ENCODE measurements around the gene PRXL2B. TPM values are rescaled to one million over a fixed set of nuclear protein-coding genes. Genes with fewer than 3 reads are reported as not detected.

Gene PRXL2B
- total RNA-seq, 1 donor from 2014 or later, result 10.0 TPM

DNA sequence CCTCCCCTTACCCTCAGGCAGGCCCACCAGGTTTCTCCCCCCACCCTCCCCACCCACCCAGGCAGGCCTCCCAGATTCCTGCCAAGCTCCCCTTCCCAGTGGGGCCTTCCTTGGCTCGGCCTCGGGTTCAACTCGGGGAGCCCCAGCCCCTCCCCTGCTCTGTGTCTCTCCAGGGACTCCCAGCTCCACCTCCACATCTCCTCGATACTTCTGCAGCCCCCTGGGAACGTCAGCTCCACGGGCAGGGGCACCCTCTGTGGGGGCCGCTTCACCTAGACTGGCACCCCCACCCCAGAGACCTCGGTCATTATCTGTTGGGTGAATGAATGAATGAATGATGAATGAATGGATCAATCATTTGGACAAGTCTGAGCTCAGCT, 45.5 kb downstream of the PRXL2B start:
- H2AFZ ChIP-seq (replicated peaks), result no peak overlapping the region
- Mint-ChIP-seq H3K36me3 (peaks cover 6% of the 10 kb centered on the region), H3K27me3 (ENCODE audit: insufficient read depth, low read depth) (peaks cover 36% of the 10 kb centered on the region), H3K4me1 (peaks cover 19% of the 10 kb centered on the region), H3K9me3 (peaks cover 13% of the 10 kb centered on the region), H3K27ac (no peak overlapping the region), H3K4me3 (no peak overlapping the region)
- DNase-seq (ENCODE audit: low spot score), result no peak
- no peaks in the 10 kb centered on the region for H3K36me3 ChIP-seq
- no peak for TF ChIP-seq EZH2phosphoT487 (IDR thresholded peaks at IDR 0.05)
- no peak for TF ChIP-seq EZH2 (IDR thresholded peaks at IDR 0.05)
- TF ChIP-seq, protein P1, sequence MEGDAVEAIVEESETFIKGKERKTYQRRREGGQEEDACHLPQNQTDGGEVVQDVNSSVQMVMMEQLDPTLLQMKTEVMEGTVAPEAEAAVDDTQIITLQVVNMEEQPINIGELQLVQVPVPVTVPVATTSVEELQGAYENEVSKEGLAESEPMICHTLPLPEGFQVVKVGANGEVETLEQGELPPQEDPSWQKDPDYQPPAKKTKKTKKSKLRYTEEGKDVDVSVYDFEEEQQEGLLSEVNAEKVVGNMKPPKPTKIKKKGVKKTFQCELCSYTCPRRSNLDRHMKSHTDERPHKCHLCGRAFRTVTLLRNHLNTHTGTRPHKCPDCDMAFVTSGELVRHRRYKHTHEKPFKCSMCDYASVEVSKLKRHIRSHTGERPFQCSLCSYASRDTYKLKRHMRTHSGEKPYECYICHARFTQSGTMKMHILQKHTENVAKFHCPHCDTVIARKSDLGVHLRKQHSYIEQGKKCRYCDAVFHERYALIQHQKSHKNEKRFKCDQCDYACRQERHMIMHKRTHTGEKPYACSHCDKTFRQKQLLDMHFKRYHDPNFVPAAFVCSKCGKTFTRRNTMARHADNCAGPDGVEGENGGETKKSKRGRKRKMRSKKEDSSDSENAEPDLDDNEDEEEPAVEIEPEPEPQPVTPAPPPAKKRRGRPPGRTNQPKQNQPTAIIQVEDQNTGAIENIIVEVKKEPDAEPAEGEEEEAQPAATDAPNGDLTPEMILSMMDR (IDR thresholded peaks at IDR 0.05), result no peak
- no peaks in the 10 kb centered on the region for H4K20me1 ChIP-seq (ENCODE audit: low read depth)
- H3K9me3 ChIP-seq (ENCODE audit: low read depth), result no peaks in the 10 kb centered on the region
- no peak overlapping the region for H3K27ac ChIP-seq
- H3K79me2 ChIP-seq (ENCODE audit: low read depth), result no peaks in the 10 kb centered on the region
- peaks cover 57% of the 10 kb centered on the region for H3K27me3 ChIP-seq
- H3K9ac ChIP-seq, result no peak overlapping the region
- H3K4me2 ChIP-seq, result no peak overlapping the region
- no peak overlapping the region for H3K4me3 ChIP-seq
- peaks cover 20% of the 10 kb centered on the region for H3F3A ChIP-seq (ENCODE audit: low read depth)
- peaks cover 8% of the 10 kb centered on the region for H3K4me1 ChIP-seq

DNA sequence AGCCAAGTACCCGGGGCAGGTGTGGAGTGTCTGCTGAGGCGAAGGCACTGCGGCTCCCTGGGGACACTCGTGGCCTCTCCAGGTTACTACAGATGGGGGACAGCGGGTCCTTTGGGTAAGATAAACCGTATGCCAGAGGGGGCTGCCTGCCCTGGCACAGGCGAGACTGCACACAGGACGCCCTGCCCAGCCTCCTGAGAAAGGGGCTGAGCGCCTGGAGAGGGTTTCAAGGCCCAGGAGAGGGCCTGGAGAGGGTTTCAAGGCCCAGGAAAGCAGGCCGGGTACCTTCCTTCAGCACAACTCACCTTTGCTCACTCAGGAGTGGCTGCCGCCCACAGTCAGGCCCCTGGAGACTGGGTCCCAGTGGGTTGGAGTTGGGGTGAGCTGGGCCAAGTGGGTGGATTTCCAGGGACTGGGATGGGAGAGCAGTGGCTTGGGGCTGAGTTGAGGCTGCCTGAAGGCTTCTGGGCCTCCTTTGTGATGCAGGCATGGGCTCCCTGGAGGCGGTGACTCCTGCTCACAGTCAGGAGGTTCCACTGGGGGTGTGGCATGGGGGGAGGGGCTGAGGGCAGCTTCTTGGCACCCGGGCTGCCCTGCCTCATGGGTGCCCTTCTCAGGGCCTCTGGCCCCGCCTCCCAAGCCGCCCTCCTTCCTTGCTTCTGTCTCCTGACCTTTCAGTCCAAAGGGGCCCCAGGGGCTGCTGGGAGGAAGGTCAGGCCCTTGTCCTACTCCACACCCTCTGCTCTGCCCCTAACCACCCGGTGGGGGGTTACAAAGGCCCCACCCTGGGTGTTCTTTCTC, 46.2 kb downstream of the PRXL2B start, which contains the start of gene MMEL1:
MMEL1 (minus strand) TSS at position 456 of the 801 bp plus-strand sequence. CDS start 3,532 bp downstream, outside the sequence.
- no peaks in the 10 kb centered on the region for H3K36me3 ChIP-seq
- H3K9ac ChIP-seq, result no peak within 1 kb of the TSS
- H3K9me3 Mint-ChIP-seq, result peaks cover 13% of the 10 kb centered on the region
- peaks cover 30% of the 10 kb centered on the region for H3K27me3 Mint-ChIP-seq (ENCODE audit: insufficient read depth, low read depth)
- H3K4me2 ChIP-seq, result no peak within 1 kb of the TSS
- no peaks in the 10 kb centered on the region for H3K9me3 ChIP-seq (ENCODE audit: low read depth)
- H3K36me3 Mint-ChIP-seq, result peaks cover 6% of the 10 kb centered on the region
- no peak within 1 kb of the TSS for H3K27ac Mint-ChIP-seq
- DNase-seq (ENCODE audit: low spot score), result no peak
- H3K4me1 ChIP-seq, result peaks cover 8% of the 10 kb centered on the region
- H3K4me3 ChIP-seq, result no peak within 1 kb of the TSS
- no peaks in the 10 kb centered on the region for H3K79me2 ChIP-seq (ENCODE audit: low read depth)
- H4K20me1 ChIP-seq (ENCODE audit: low read depth), result no peaks in the 10 kb centered on the region
- H3K4me3 Mint-ChIP-seq, result no peak within 1 kb of the TSS
- TF ChIP-seq EZH2phosphoT487 (IDR thresholded peaks at IDR 0.05), result no peak
- TF ChIP-seq, protein P1 (IDR thresholded peaks at IDR 0.05), result no peak
- TF ChIP-seq EZH2 (IDR thresholded peaks at IDR 0.05), result no peak
- H3F3A ChIP-seq (ENCODE audit: low read depth), result peaks cover 21% of the 10 kb centered on the region
- H2AFZ ChIP-seq (replicated peaks), result no peak within 1 kb of the TSS
- peaks cover 57% of the 10 kb centered on the region for H3K27me3 ChIP-seq
- peaks cover 14% of the 10 kb centered on the region for H3K4me1 Mint-ChIP-seq
- no peak within 1 kb of the TSS for H3K27ac ChIP-seq

DNA sequence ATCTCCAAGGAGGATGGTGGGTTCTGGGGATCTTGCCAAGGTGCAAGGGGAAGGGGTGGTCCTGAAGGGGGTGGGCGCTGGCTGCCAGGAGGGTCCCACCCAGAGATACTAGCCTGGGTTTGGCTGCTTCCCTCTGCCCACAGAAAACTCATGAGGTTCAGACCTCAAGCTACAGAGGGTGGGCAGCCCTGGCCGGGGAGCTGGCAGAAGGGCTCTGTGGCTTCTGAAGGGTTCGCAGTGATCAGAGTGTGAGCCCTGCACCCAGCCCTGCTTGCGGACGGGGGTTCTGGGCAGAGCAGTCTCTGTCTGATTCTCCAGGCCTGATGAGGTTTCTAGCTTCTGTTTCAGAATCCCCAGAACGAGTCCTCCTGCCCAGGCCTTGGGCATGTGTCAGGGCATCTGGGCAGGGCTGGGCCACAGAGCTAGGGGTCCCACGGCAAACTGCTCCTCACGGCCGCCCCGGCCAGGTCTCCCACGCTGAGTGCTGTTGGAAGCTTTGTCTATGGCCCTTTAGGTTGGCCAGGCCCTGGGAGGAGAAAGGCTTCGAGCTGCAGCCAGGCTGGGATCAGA, 46.9 kb downstream of the PRXL2B start:
- H3K9me3 ChIP-seq (ENCODE audit: low read depth), result no peaks in the 10 kb centered on the region
- no peak overlapping the region for H3K9ac ChIP-seq
- DNase-seq (ENCODE audit: low spot score), result no peak
- Mint-ChIP-seq H3K4me1 (peaks cover 14% of the 10 kb centered on the region), H3K9me3 (peaks cover 13% of the 10 kb centered on the region), H3K27ac (no peak overlapping the region), H3K27me3 (ENCODE audit: insufficient read depth, low read depth) (peaks cover 32% of the 10 kb centered on the region), H3K36me3 (peaks cover 6% of the 10 kb centered on the region), H3K4me3 (no peak overlapping the region)
- no peaks in the 10 kb centered on the region for H4K20me1 ChIP-seq (ENCODE audit: low read depth)
- H3K27ac ChIP-seq, result no peak overlapping the region
- H3K4me2 ChIP-seq, result no peak overlapping the region
- no peak overlapping the region for H3K4me3 ChIP-seq
- H2AFZ ChIP-seq (replicated peaks), result no peak overlapping the region
- H3F3A ChIP-seq (ENCODE audit: low read depth), result peaks cover 21% of the 10 kb centered on the region
- TF ChIP-seq EZH2 (IDR thresholded peaks at IDR 0.05) (no peak), EZH2phosphoT487 (IDR thresholded peaks at IDR 0.05) (no peak)
- TF ChIP-seq, protein P1 (IDR thresholded peaks at IDR 0.05), result no peak
- H3K27me3 ChIP-seq, result peaks cover 57% of the 10 kb centered on the region
- H3K79me2 ChIP-seq (ENCODE audit: low read depth), result no peaks in the 10 kb centered on the region
- H3K36me3 ChIP-seq, result no peaks in the 10 kb centered on the region
- H3K4me1 ChIP-seq, result peaks cover 4% of the 10 kb centered on the region

Measured in neural progenitor cell (in vitro differentiated cells).